Endothelial cell (in vitro differentiated cells): ENCODE data around the gene SBK2. TPM values are rescaled to one million over a fixed set of nuclear protein-coding genes. Genes with fewer than 3 reads are reported as not detected.

Experiments used
- DNase-seq: peaks from one replicate; pipeline ENCODE4 v3.0.0; 2021; ENCODE audit warnings: low spot score
- H3K27ac Mint-ChIP-seq: one replicate; pipeline ENCODE4 v1.8.0; 2021; ENCODE audit warnings: mixed read lengths, inconsistent platforms; ENCODE audit not compliant: unreplicated experiment
- H3K27me3 Mint-ChIP-seq: one replicate; pipeline ENCODE4 v1.8.0; 2021; ENCODE audit warnings: mild to moderate bottlenecking, moderate library complexity, mixed read lengths, inconsistent platforms; ENCODE audit not compliant: unreplicated experiment
- H3K36me3 Mint-ChIP-seq: one replicate; pipeline ENCODE4 v1.8.0; 2021; ENCODE audit warnings: mild to moderate bottlenecking, low read depth, mixed read lengths, inconsistent platforms; ENCODE audit not compliant: unreplicated experiment
- H3K4me1 Mint-ChIP-seq: one replicate; pipeline ENCODE4 v1.8.0; 2021; ENCODE audit warnings: mild to moderate bottlenecking, mixed read lengths, inconsistent platforms; ENCODE audit not compliant: unreplicated experiment
- H3K4me3 Mint-ChIP-seq: one replicate; pipeline ENCODE4 v1.8.0; 2021; ENCODE audit warnings: mild to moderate bottlenecking, mixed read lengths, inconsistent platforms; ENCODE audit not compliant: unreplicated experiment
- H3K9me3 Mint-ChIP-seq: one replicate; pipeline ENCODE4 v1.8.0; 2021; ENCODE audit warnings: mixed read lengths, inconsistent platforms; ENCODE audit not compliant: unreplicated experiment
- total RNA-seq: library from RNA; stranded (reverse); fragmentation: NEBNext Ultra II Directional; extraction: Animal tissue kit (Norgen Biotek cat#: 25700); gene quantifications from one replicate; pipeline ENCODE4 v1.2.1, GENCODE V29; 2021; ENCODE audit not compliant: unreplicated experiment
- TF ChIP-seq, protein P1 (sequence below): fragments of 200-600 bp; sonication (generic); IDR thresholded peaks from one replicate; pipeline ENCODE4 v1.5.0; 2021; ENCODE audit warnings: antibody characterized with exemption; ENCODE audit not compliant: unreplicated experiment

The SBK2 gene
- total RNA-seq, 1 donor from 2014 or later: 0.69 TPM

GRCh38 chr19:55544776-55545439 lies 8.0 kb upstream of the SBK2 start:
- Mint-ChIP-seq H3K9me3 (no peaks in the 10 kb centered on the region), H3K36me3 (peaks cover 12% of the 10 kb centered on the region), H3K4me3 (no peak overlapping the region), H3K27me3 (peaks cover 8% of the 10 kb centered on the region), H3K4me1 (peaks cover 19% of the 10 kb centered on the region), H3K27ac (no peak overlapping the region)
- TF ChIP-seq, protein P1, sequence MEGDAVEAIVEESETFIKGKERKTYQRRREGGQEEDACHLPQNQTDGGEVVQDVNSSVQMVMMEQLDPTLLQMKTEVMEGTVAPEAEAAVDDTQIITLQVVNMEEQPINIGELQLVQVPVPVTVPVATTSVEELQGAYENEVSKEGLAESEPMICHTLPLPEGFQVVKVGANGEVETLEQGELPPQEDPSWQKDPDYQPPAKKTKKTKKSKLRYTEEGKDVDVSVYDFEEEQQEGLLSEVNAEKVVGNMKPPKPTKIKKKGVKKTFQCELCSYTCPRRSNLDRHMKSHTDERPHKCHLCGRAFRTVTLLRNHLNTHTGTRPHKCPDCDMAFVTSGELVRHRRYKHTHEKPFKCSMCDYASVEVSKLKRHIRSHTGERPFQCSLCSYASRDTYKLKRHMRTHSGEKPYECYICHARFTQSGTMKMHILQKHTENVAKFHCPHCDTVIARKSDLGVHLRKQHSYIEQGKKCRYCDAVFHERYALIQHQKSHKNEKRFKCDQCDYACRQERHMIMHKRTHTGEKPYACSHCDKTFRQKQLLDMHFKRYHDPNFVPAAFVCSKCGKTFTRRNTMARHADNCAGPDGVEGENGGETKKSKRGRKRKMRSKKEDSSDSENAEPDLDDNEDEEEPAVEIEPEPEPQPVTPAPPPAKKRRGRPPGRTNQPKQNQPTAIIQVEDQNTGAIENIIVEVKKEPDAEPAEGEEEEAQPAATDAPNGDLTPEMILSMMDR: no peak
- DNase-seq: no peak

DNA sequence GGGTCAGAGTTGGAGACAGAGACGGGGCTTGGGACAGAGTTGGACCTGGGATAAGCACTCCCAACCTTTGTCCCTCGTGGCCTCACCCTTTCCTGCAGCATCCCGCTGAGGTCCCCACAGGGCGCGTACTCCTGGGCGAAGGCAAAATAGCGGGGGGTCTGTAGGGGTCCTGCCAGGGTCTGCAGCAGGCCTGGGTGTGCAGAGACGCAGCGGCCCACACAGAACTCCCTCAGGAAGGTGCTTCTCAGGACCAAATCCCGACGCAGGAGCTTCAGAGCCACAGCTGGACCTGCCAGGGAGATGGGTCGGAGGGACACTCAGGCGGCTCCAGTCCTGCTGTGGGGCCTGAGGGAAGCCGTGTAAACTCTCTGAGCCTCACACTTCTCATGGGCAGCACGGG lies 7.1 kb upstream of the SBK2 start:
- Mint-ChIP-seq H3K9me3 (no peaks in the 10 kb centered on the region), H3K36me3 (peaks cover 15% of the 10 kb centered on the region), H3K4me3 (no peak overlapping the region), H3K27me3 (peaks cover 8% of the 10 kb centered on the region), H3K27ac (no peak overlapping the region), H3K4me1 (peaks cover 16% of the 10 kb centered on the region)
- TF ChIP-seq, protein P1: no peak
- DNase-seq: no peak

DNA sequence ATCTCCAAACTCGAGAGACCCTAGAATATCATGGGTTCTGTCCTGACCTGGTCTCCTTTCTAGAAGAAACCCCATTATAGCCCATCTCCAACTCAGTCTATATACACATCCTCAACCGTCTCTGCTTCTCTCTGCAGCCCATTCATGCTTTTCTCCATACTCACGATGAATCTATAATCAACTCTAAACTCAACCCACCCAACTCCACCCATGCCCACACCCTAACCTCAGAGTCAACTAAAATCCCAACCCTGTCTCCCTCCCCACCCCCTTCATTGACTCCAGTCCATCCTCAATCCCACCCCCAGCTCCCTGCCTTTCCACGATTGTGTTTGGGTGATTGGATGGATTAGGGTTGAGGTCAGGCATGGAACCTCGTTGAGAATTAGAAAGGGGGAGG lies 6.6 kb upstream of the SBK2 start:
- H3K27me3 Mint-ChIP-seq: peaks cover 8% of the 10 kb centered on the region
- no peak overlapping the region for H3K4me3 Mint-ChIP-seq
- peaks cover 15% of the 10 kb centered on the region for H3K36me3 Mint-ChIP-seq
- H3K27ac Mint-ChIP-seq: no peak overlapping the region
- H3K9me3 Mint-ChIP-seq: no peaks in the 10 kb centered on the region
- peaks cover 16% of the 10 kb centered on the region for H3K4me1 Mint-ChIP-seq
- DNase-seq: no peak
- TF ChIP-seq, protein P1: no peak

DNA sequence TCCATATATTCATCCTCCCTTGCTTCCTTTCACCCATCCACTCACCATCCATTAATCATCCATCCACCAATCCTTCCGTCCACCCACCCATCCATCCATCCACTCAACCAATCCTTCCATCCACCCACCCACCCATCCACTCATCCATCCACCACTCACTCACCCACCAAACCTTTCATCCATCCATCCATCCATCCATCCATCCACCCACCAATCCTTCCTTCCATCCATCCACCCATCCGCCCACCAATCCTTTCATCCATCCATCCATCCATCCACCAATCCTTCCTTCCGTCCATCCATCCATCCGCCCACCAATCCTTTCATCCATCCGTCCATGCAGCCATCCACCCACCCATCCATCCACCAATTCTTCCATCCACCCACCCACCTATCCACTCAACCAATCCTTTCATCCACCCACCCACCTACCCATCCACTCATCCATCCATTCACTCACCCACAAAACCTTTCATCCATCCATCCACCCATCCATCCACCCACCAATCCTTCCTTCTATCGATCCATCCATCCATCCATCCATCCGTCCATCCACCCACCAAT lies 5.4 kb upstream of the SBK2 start:
- Mint-ChIP-seq H3K27ac (no peak overlapping the region), H3K4me3 (no peak overlapping the region)

DNA sequence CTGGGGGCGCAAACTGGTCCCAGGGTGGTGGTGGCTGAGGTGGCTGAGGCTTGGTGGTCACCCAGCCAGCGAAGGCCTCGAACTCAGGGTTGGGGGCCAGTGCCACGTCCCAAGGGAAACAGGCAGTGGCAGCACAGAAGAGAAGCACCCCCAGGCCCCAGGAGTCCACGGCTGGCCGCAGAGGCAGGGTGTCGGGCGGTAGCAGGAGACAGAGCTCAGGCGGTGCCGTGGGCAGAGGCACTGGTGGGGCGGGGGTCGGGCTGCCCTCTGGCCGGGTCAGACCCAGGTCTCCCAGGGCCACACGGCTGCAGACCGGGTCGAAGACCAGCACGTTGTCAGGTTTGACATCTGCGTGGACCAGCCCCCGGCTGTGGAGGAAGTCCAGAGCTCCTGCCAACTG lies 4.2 kb upstream of the SBK2 start:
- Mint-ChIP-seq H3K36me3 (peaks cover 15% of the 10 kb centered on the region), H3K4me1 (peaks cover 6% of the 10 kb centered on the region), H3K27ac (no peak overlapping the region), H3K9me3 (no peaks in the 10 kb centered on the region), H3K4me3 (no peak overlapping the region), H3K27me3 (peaks cover 8% of the 10 kb centered on the region)
- TF ChIP-seq, protein P1: no peak
- no peak for DNase-seq

More for the DNA sequence above, 5.4 kb upstream of the SBK2 start:
- Mint-ChIP-seq H3K27me3 (peaks cover 8% of the 10 kb centered on the region), H3K9me3 (no peaks in the 10 kb centered on the region), H3K36me3 (peaks cover 15% of the 10 kb centered on the region), H3K4me1 (peaks cover 9% of the 10 kb centered on the region)
- DNase-seq: no peak
- TF ChIP-seq, protein P1: no peak
